ENCODE results near the gene TSKU.

Gene TSKU

DNA sequence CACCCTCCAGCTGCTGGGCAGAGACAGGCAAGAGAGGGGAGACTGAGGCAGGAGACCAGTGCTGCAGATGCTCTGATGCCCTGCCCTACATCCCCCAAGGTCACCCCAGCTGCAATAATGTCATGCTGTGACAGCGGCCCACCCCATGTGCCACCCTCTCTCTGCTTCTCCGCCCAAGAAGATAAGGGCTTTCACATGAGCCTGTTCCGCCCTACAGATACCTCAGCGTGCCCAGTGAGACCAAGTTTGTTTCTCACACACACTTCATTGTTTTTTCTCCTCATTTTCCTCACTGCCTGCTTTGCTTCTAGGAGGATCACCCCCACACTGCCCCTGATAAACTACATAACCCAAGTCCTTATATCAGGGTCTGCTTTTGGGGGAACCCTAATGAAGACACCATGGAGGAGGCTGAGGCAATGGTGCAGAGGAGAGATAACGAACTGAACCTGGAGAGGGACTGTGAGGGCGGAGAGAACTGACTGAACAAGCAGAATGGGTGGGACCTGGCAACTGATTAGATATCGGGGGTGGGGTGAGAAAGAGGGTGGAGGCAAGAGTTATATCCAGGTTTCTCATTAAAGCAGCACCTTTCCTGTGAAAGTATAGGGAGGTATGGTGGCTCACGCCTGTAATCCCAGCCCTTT, 37.5 kb upstream of the TSKU start:
- no peak overlapping the region for H3K4me3 ChIP-seq (ENCODE audit: low read length)
- no peak for TF ChIP-seq ZNF274 (IDR thresholded peaks at IDR 0.05; ENCODE audit: low read depth, low read length)

- TF ChIP-seq ZNF274 (IDR thresholded peaks at IDR 0.05; ENCODE audit: low read depth, low read length): no peak
- H3K4me3 ChIP-seq (ENCODE audit: low read length): no peak overlapping the region
These were observed 35.8 kb upstream of the TSKU start for GRCh38 chr11:76747153-76747914.

- no peak overlapping the region for H3K4me3 ChIP-seq (ENCODE audit: low read length)
- no peak for TF ChIP-seq ZNF274 (IDR thresholded peaks at IDR 0.05; ENCODE audit: low read depth, low read length)
These were observed 35.0 kb upstream of the TSKU start for GRCh38 chr11:76747915-76748860.

DNA sequence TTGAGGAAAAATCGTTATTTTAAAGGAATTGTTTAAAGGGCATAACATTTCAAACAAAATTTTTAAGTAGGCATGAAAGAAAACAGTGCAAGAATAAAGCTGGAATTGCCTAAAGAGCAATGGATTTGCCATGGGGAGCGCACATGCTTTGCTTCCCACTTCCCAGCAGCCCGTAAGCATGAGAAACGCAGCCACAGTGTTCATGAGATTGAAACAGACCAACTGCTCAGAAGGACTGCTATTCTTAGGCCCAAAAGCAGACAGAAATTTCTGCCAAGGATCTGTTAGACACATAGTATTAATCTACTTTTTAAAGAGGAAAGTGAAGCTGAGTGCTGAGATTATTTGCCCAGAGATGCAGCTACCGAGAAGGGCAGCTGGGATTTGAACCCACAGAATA, 34.2 kb upstream of the TSKU start:
- no peak overlapping the region for H3K4me3 ChIP-seq (ENCODE audit: low read length)
- no peak for TF ChIP-seq ZNF274 (IDR thresholded peaks at IDR 0.05; ENCODE audit: low read depth, low read length)

DNA sequence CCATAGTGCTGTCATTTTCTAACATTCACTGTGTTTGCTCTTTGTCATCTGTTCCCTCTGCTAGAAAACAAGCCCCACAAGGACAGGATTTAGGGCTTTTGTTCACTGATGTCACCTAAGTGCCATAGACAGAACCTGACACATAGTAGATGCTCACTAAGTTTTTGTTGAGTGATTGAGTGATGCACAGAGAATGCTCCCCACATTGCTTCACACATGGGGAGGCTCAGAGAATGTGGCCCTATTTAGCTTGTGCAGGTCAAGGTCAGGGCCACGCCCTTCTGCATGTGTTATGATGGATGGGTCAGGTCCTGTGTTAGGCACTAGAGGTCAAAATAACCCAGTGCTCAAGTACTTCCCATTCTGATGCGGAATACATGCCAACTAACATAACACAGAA, 33.1 kb upstream of the TSKU start:
- no peak for TF ChIP-seq ZNF274 (IDR thresholded peaks at IDR 0.05; ENCODE audit: low read depth, low read length)
- no peak overlapping the region for H3K4me3 ChIP-seq (ENCODE audit: low read length)

DNA sequence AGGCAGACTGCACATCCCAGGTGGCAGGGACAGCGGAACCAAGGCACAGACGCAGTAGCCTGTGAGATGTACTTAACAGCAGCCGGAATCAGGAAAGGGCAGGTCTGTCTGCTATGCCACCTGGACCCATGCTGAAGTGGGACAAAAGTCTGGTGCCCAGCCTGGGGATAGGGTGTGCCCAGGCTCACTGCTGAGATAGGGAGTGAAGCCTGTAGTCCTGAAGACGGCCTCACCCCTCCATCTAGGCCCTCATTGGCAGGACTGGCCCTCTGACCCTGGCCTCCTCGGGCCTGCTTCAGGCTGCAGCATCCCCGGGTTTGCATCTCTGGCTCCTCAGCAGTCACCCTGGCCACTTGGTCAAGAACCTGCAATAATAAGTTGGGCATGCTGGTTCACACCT, 32.4 kb upstream of the TSKU start:
- no peak overlapping the region for H3K4me3 ChIP-seq (ENCODE audit: low read length)
- no peak for TF ChIP-seq ZNF274 (IDR thresholded peaks at IDR 0.05; ENCODE audit: low read depth, low read length)

- TF ChIP-seq ZNF274 (IDR thresholded peaks at IDR 0.05; ENCODE audit: low read depth, low read length): no peak
These were observed 30.6 kb upstream of the TSKU start for GRCh38 chr11:76752321-76753143.

DNA sequence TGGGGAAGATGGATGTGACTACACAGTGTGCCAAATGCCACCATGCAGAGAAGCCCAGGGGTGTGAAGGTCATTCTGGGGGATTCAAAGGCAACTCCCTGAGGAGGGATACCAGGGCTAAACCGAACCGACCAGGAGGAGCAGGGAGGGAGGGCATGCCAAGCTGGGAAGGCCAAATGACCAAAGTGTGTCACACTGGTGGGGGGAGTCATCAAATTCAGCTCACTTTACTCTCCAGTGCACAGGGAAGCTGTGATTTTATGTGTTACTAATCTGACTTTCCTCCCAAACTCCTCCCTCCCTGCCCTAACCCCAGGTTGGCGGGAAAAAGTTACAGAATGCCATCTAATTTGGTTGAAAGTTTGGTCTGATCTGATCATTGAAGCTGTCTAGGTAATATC, 29.7 kb upstream of the TSKU start:
- TF ChIP-seq ZNF274 (IDR thresholded peaks at IDR 0.05; ENCODE audit: low read depth, low read length): no peak
- no peak overlapping the region for H3K4me3 ChIP-seq (ENCODE audit: low read length)

More at GRCh38 chr11:76752321-76753143, 30.6 kb upstream of the TSKU start:
- H3K4me3 ChIP-seq (ENCODE audit: low read length): no peak overlapping the region

DNA sequence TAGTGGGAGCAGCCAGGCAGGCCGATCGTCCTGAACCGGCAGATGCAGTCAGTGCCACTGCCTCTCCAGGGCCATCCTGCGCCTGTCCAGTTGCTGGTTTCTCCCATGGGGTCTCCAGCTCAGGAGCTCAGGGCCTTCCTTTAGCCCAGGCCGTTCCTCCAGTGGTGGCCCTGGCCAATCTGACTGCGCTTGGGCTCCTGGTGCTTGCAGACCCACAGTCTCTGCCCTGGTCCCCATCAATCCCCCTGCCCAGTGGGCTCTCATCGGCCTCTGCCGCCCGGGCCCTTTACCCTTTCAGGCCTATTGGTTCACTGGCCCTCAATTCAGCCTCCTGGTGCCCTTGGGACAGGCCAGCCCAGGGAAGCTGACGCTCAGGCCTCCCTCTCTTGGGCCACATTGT, 29.2 kb upstream of the TSKU start:
- no peak for TF ChIP-seq ZNF274 (IDR thresholded peaks at IDR 0.05; ENCODE audit: low read depth, low read length)
- no peak overlapping the region for H3K4me3 ChIP-seq (ENCODE audit: low read length)

- no peak for TF ChIP-seq ZNF274 (IDR thresholded peaks at IDR 0.05; ENCODE audit: low read depth, low read length)
- no peak overlapping the region for H3K4me3 ChIP-seq (ENCODE audit: low read length)
These were observed 26.8 kb upstream of the TSKU start for GRCh38 chr11:76756341-76756741.

DNA sequence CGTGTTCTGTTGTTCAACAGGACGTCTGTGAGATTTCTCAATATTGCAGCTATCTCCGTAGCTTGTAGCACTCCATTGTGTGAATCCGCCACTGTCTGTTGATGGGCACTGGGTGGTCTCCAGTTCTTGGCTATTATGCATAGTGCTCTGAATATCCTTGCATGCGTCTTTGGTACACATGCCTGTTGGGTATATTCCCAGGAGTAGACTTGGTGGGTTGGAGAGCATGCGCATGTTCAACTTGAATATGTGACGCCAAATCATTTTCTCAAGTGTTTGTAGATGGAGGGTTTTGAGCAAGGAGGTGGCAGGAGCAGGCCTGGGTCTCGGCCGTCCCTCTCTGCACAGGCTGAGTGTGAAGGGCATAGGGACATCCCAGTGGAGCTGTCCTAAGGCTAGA, 24.8 kb upstream of the TSKU start:
- no peak for TF ChIP-seq ZNF274 (IDR thresholded peaks at IDR 0.05; ENCODE audit: low read depth, low read length)
- H3K4me3 ChIP-seq (ENCODE audit: low read length): no peak overlapping the region

GRCh38 chr11:76759092-76759491, 24.1 kb upstream of the TSKU start:
- TF ChIP-seq ZNF274 (IDR thresholded peaks at IDR 0.05; ENCODE audit: low read depth, low read length): no peak
- no peak overlapping the region for H3K4me3 ChIP-seq (ENCODE audit: low read length)

GRCh38 chr11:76759517-76759916, 23.6 kb upstream of the TSKU start:
- TF ChIP-seq ZNF274 (IDR thresholded peaks at IDR 0.05; ENCODE audit: low read depth, low read length): no peak
- H3K4me3 ChIP-seq (ENCODE audit: low read length): no peak overlapping the region

- no peak overlapping the region for H3K4me3 ChIP-seq (ENCODE audit: low read length)
- TF ChIP-seq ZNF274 (IDR thresholded peaks at IDR 0.05; ENCODE audit: low read depth, low read length): no peak
These were observed 22.9 kb upstream of the TSKU start for GRCh38 chr11:76760236-76760635.

All from GM08714 (cell line).